Measurements from ENCODE around the gene TECR. TPM values are rescaled to one million over a fixed set of nuclear protein-coding genes. Genes with fewer than 3 reads are reported as not detected.

The TECR gene
- total and polyA plus RNA-seq, 2 donors (not counting 3 experiments of a cell fraction or from before 2014, with no cell fraction given) = 109 to 193 TPM

GRCh38 chr19:14480700-14481079 lies 48.7 kb upstream of the TECR start:
- intact Hi-C loops (cut with micrococcal nuclease) = no loop called here
- dilution Hi-C loops (cut with MboI; ENCODE audit: extremely low pct_ligation_motif_present, low sequenced_read_pairs) = no loop called here

More at GRCh38 chr19:14480700-14481079, 48.7 kb upstream of the TECR start:
- no peak overlapping the region for H3K4me3 ChIP-seq (replicated peaks in 1 of 3; ENCODE audit: insufficient read depth in 1 of 3, low read depth in 1 of 3, low read length in 3 of 3)
- no peaks in the 10 kb centered on the region for H3K79me2 ChIP-seq (ENCODE audit: control insufficient read depth, insufficient read depth, low read length)
- no peak for DNase-seq (ENCODE audit: low read depth, low spot score)
- ChIA-PET CTCF (interaction anchor here (1.8 to 4.1 kb wide), 4 partner anchors 8 to 37 kb away, joined by 5 to 12 read pairs (median 6); partner anchors contain the start of genes DNAJB1 and GIPC1), POLR2A (no interaction called here)
- H3K27ac ChIP-seq (ENCODE audit: insufficient read depth, low read depth, low read length) = no peak overlapping the region
- H3K9me1 ChIP-seq (replicated peaks; ENCODE audit: control insufficient read depth, extremely low read depth, insufficient read depth, low read length) = no peaks in the 10 kb centered on the region
- H4K20me1 ChIP-seq (replicated peaks; ENCODE audit: control insufficient read depth, extremely low read depth, insufficient read depth, low read length) = no peaks in the 10 kb centered on the region
- no peaks in the 10 kb centered on the region for H3K9me3 ChIP-seq (replicated peaks; ENCODE audit: control insufficient read depth, insufficient read depth, low read length)
- H2AFZ ChIP-seq (ENCODE audit: low read depth, low read length) = no peak overlapping the region
- H3K36me3 ChIP-seq (ENCODE audit: control insufficient read depth in 2 of 2, extremely low read depth in 1 of 2, insufficient read depth in 2 of 2, low read length in 2 of 2) = peaks cover 3 to 19% of the 10 kb centered on the region in 2 experiments
- no TSS peak for BruUV-seq (replicated peaks)
- no peak overlapping the region for H3K9ac ChIP-seq (replicated peaks; ENCODE audit: extremely low read depth, insufficient read depth, low read length)
- FAIRE-seq = no peak
- H3K27me3 ChIP-seq (ENCODE audit: control insufficient read depth in 2 of 2, insufficient read depth in 2 of 2, low read length in 2 of 2) = no peaks in the 10 kb centered on the region
- H3K4me1 ChIP-seq (ENCODE audit: control insufficient read depth, extremely low read depth, insufficient read depth, low read length) = peaks cover 4% of the 10 kb centered on the region
- TF ChIP-seq POLR2A (IDR thresholded peaks at IDR 0.05; ENCODE audit: low read depth, low read length) (no peak), EZH2 (IDR thresholded peaks at IDR 0.05; ENCODE audit: borderline replicate concordance, low read depth, low read length, severe bottlenecking) (no peak), CTCF (IDR thresholded peaks at IDR 0.05; ENCODE audit: extremely low read depth in 1 of 2, insufficient read depth in 1 of 2, low read depth in 1 of 2, low read length in 2 of 2) (no peak), POLR2AphosphoS5 (IDR thresholded peaks at IDR 0.05; ENCODE audit: insufficient read depth, low read depth, low read length) (no peak), FOS (IDR thresholded peaks at IDR 0.05; ENCODE audit: borderline replicate concordance, insufficient read depth, low read length) (no peak), MYC (IDR thresholded peaks at IDR 0.05; ENCODE audit: low read depth, low read length) (no peak), JUN (IDR thresholded peaks at IDR 0.05; ENCODE audit: borderline replicate concordance, insufficient read depth, insufficient read length, low read depth) (no peak), GATA2 (IDR thresholded peaks at IDR 0.05; ENCODE audit: insufficient read depth, insufficient read length, low read depth, low read length) (no peak)
- TF ChIP-seq, protein P1, sequence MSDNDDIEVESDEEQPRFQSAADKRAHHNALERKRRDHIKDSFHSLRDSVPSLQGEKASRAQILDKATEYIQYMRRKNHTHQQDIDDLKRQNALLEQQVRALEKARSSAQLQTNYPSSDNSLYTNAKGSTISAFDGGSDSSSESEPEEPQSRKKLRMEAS (IDR thresholded peaks at IDR 0.05; ENCODE audit: insufficient read depth, insufficient read length) = no peak
- H3K4me2 ChIP-seq (ENCODE audit: insufficient read depth, low read length) = no peak overlapping the region
